Posterior cingulate gyrus (tissue), 11 donors: Measurements from ENCODE around the gene SH3PXD2A.

ENCODE experiments used
- DNase-seq, 10 donors: peaks; one replicate each; pipeline versions ENCODE4 v3.0.0 to v3.0.0-alpha.2; 2020 to 2021; ENCODE audit warnings: mixed read lengths in 3 of 10
- intact Hi-C: fragments of 100-400 bp; cut with DNase I; formaldehyde crosslinking; loops from one replicate; pipeline ENCODE4 v1.15.1; 2023

SH3PXD2A gene

GRCh38 chr10:103881416-103882284 lies 26.3 kb upstream of the SH3PXD2A start:
- intact Hi-C loops = loop anchor here (10.0 kb wide), 1 partner anchor 143 kb away; no protein-coding TSS in a partner anchor
- DNase-seq = no peak

GRCh38 chr10:103879831-103880230 lies 24.5 kb upstream of the SH3PXD2A start:
- intact Hi-C loops = loop anchor here (10.0 kb wide), 1 partner anchor 145 kb away; no protein-coding TSS in a partner anchor
- no peak for DNase-seq

DNA sequence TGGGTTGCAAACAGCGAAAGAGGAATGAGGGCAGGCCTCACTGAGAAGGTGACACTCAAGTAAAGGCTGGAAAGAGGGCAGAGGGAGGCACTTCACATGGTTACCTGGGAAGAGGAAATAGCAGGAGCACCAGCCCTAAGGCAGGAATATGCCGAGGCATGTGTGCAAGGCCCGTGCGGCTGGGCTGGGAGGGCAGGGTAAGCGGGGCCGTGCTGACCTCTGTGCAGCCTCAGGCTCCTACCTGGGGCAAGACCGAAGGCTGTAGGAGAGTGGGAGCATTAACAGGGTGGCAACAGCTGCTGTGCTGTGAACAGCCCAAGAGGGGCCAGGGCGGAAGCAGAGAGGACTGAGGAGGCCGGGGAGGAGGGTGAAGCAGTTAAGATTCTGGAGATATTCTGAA lies 24.0 kb upstream of the SH3PXD2A start:
- intact Hi-C loops = no loop called here
- DNase-seq = no peak

DNA sequence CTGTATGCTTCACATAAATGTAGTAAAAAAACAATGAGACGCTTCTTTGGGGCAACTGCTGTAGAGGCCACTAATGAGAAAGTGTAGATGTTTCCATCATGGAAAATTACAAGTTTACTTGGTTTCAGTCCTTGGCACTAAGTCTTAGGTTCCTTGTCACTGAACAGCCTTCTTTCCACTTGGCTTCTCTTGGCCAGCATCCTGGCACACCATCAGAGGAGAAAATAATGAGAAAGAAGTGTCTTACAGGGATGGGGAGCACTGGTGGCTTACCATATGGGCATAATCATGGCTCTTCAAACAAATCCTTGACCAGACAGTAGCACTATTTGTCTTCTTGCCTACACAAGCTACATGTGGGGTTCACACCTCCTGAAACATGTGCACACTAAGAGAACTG lies 22.5 kb upstream of the SH3PXD2A start:
- no peak for DNase-seq
- intact Hi-C loops = no loop called here

DNA sequence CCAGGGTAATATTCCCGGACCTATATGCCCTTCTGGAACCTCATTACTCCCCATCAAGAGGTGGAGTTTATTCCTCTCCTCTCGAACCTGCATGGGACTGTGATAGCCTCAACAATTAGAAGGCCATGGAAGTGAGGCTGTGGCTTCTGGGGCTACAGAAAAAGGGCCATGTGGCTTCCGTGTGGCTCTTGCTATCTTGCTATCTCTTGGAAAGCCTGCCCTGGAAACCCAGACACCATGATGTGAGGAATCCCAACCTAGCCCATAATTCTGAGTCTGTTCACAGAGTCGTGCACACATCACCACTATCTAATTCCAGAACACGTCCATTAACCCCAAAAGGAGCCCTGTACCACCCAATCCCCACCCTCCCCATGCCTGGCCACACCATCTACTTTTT lies 20.8 kb upstream of the SH3PXD2A start:
- no peak for DNase-seq
- intact Hi-C loops = no loop called here

- intact Hi-C loops = no loop called here
- DNase-seq = no peak
Measured at GRCh38 chr10:103874730-103875129, 19.4 kb upstream of the SH3PXD2A start.

- no peak for DNase-seq
- intact Hi-C loops = no loop called here
Measured at GRCh38 chr10:103872137-103872931, 17.0 kb upstream of the SH3PXD2A start.

- intact Hi-C loops = no loop called here
Measured at GRCh38 chr10:103871006-103871405, 15.6 kb upstream of the SH3PXD2A start.

DNA sequence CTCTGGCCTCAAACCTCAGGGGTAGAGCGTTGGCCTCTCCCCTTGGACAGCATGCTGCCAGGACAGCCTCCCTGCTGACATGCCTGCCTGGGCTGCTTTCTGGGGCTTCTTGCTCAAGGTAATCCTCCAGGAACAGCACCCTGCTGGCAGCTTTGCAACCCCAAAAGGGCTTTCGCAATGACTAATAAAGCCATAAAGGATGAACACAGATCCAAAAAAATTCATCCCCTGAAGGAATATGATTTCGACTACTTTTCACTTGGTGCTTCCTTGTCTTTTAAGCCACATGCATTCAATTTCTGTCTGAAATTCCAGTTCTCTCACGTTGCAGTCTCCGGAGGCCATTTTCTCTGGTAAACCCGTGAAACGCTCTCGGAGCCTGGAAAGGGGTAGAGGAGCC lies 15.1 kb upstream of the SH3PXD2A start:
- intact Hi-C loops = no loop called here
- DNase-seq = no peak

More at GRCh38 chr10:103871006-103871405, 15.6 kb upstream of the SH3PXD2A start:
- DNase-seq = no peak

- DNase-seq = no peak
- intact Hi-C loops = no loop called here
Measured at GRCh38 chr10:103869336-103869735, 14.0 kb upstream of the SH3PXD2A start.

- intact Hi-C loops = no loop called here
- no peak for DNase-seq
Measured at GRCh38 chr10:103868200-103868599, 12.8 kb upstream of the SH3PXD2A start.

DNA sequence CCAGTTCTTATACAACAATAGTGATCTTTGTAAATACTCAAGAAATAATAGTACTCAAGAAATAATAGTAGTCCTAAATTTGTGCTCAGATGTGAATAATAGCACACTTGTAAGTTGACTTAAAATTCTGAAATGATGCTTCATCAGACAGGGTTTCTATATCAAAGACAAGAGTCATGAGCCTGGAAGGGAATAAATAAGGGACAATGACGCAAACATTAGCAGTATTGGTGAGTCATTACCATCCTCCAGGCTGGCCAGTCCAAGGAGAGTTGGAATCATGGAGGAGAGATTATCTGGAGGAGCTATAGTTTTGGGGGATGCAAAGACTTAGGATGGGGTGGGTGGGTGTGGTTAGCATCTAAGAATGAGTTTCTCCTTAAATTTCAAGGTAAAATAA lies 6.1 kb upstream of the SH3PXD2A start:
- intact Hi-C loops = no loop called here
- no peak for DNase-seq

DNA sequence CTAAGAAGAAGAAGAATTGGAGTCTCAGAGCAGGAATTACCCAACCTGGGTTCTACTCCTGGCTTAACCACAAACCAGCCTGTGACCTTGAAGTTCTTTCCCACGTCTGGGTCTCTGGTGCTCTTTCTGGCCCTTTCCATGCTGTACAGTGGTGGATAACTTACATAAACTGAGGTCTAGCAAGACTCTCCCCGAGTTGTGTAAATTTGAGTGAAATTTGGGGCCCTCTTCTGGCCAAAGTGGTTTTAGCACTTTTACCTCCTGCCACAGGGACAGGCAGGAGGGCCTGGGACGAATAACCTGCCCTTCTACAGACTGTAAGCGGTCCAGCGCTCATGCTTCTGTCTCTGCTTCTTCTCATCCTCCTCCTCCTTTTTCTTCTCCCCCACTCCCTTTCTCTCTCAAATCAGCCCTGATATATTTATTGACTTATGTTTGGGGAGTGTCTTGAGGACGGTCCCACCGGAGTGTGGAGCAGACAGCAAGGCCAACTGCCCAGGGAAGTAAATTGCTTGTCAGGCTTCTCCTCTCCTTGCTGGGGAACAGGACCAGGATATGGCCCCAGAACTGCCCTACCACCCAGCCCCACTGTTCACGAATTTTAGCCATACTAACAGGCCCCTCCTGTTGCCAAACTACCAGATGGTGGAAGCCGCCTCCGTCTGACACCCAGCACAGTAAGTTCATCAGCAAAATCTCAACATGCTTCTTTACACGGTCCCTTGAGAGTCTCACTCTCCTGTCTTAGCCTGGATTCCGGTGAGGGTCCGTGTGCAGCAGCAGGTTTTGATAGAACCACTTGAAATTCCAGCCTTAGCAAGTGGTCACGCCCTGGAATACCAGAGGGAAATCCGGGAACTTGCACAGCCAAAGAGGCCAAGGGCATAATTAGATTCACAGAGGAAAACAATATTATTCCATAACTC lies 4.0 kb upstream of the SH3PXD2A start:
- intact Hi-C loops = loop anchor here (1.0 to 5.0 kb wide), 2 partner anchors 146 to 262 kb away; no protein-coding TSS in a partner anchor
- DNase-seq = peak in 5 of 10 donors; percentile 63 to 87 (median 72)

DNA sequence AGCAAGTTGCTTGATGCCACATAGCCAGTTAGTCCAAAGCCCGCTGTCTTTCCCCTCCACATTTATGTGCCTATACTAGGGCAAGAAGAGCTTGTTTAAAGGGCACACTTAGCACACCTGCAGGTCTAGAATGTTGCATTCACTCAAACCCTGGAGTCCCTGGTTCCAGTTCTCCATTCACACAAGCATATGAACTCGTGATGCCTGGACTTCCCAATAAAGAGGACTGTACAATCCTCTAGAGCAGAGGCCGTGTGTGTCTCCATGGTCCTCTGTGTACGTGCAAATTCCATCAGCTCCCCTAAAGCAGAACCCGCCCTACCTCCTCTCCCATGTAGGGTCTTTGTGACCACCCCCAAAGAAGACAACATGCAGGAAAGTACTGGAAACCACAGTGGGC lies 3.0 kb upstream of the SH3PXD2A start:
- intact Hi-C loops = loop anchor here (5.0 kb wide), 1 partner anchor 261 kb away; no protein-coding TSS in a partner anchor
- peak in 2 of 10 donors; percentile 11 to 41 for DNase-seq

- DNase-seq = no peak
- intact Hi-C loops = loop anchor here (5.0 kb wide), 1 partner anchor 259 kb away; no protein-coding TSS in a partner anchor
Measured at GRCh38 chr10:103856797-103857170, 1.4 kb upstream of the SH3PXD2A start.

DNA sequence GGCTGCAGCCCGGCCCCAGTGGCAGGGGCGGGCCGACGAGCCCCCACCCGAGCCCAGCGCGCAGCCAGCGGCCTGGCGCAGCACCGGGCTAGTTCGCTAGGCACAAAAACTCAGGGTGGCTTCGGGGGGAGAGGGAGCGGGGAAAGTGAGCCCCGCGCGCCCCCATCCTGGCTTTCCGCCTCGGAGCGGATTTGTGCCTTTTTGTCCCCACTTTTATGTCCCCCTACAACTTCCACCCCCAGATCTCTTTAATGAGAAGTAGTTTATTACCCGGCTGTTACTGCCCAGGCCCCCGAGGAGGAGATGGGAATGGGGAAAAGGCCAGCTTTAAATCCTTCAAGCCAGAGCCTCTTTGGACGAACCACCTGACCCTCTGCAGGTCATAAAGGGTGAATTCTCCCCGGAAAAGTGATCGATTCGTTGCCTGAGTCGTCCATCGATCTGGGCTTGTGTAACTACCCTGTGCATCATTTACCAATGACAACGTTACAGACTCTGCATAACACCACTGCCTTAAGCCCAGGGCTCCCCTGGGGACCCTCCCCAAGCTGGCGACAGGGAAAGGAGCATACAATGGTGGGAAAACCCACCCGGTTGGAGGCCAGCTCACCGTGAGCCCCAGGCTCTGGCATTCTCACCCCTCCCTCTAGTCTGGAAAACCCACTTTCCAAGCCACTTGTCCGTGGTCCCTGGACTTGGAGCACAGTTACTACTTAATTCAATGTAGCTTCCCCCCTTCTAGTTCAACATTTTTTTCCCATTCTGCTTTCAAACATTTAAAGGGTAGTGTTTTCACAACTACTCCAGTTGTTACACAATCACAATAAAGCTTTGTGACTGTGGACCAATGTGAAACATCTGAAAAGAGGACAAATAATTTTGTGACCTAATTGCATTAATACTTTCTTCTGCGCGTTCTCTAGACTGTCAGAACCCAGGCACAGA lies 748 bp upstream of the SH3PXD2A start:
- intact Hi-C loops = loop anchor here (5.0 kb wide), 1 partner anchor 259 kb away; no protein-coding TSS in a partner anchor
- DNase-seq = no peak

DNA sequence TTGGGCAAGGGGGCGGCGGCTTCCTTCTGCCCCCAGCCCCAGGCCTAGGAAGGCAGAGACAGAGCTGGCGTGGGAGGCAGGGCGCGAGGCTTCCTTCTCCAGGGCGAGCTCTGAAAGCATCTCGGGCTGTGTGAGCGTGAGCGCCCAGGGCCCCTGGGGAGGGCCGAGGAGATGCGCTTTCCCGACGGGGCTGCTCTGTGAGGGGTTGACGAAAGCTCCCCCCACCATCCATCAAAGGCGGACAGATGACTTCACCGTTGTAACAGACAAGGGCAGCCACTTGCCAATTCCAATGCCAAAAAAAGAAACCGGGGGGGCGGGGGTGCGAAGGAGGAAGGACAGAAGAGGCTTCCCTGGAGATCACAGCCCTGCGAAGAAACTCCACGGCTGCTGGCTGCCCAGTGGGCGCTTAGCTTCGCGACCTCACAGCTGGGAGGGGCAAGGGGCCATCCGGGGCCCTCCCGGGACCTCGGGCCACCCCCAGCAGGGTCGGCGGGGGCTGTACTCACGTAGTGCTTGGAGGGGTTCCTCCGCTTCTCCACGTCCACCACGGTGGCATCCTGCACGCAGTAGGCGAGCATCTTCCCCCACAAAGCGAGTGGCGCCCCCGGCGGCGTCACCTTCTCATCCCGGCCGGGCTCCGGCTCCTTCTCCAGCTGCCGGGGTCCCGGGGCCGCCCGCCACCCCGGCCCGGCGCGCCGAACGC lies 537 bp downstream of the SH3PXD2A start:
- peak in 5 of 10 donors; percentile 36 to 88 (median 70) for DNase-seq
- intact Hi-C loops = loop anchor here (5.0 kb wide), 1 partner anchor 258 kb away; no protein-coding TSS in a partner anchor

DNA sequence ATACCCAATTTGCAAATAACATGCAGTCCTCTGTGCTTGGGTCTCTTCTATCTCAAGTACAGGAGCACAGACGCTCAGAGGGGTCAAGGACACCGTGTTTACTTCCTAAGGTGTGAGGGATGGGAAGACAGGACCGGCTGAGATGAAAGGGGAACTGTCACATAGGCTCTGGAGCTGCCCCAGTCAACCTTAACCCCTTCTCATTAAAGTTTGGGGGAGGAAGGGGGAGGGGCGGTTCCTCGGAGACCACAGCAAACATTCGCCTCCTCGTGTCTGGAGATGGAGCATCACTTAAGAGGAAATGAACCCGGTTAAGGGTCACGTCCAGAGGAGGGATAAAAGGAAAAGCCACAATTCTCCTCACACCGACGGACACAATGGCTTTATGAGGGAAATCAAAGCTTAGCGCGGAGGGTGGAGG lies 1.1 kb downstream of the SH3PXD2A start:
- intact Hi-C loops = no loop called here
- no peak for DNase-seq
